Heart right ventricle (tissue), 16 donors: ENCODE data around the gene KLHL30. TPM values are rescaled to one million over a fixed set of nuclear protein-coding genes. Genes with fewer than 3 reads are reported as not detected.

Experiments used
- ATAC-seq, 8 donors: fragments of 200-7000 bp; cut with Tn5 transposase; one replicate each; pipeline ENCODE4 v1.9.1; 2020; ENCODE audit warnings: mild to moderate bottlenecking in 8 of 8, moderate library complexity in 8 of 8, moderate number of reproducible peaks in 1 of 8
- DNase-seq, 2 donors: peaks; one replicate each; pipeline ENCODE4 v3.0.0-alpha.2; 2020
- H3K27ac ChIP-seq, 10 donors: fragments of 200-600 bp; sonication (generic) in 2 of 10; one replicate each; pipeline versions ENCODE4 v1.5.0 to v1.8.0; 2020 to 2022; ENCODE audit warnings: mild to moderate bottlenecking in 3 of 10
- H3K27me3 ChIP-seq, 7 donors: fragments of 200-600 bp; one replicate each; pipeline ENCODE4 v1.8.0; 2021 to 2022; ENCODE audit warnings: mild to moderate bottlenecking in 2 of 7
- H3K36me3 ChIP-seq, 9 donors: fragments of 200-600 bp; sonication (generic) in 1 of 9; one replicate each; pipeline versions ENCODE4 v1.5.0 to v1.8.0; 2020 to 2022; ENCODE audit warnings: mild to moderate bottlenecking in 2 of 9
- H3K4me1 ChIP-seq, 9 donors: fragments of 200-600 bp; sonication (generic) in 1 of 9; one replicate each; pipeline versions ENCODE4 v1.5.0 to v1.8.0; 2020 to 2022; ENCODE audit warnings: mild to moderate bottlenecking in 4 of 9
- H3K4me3 ChIP-seq, 10 donors: fragments of 200-600 bp; sonication (generic) in 2 of 10; one replicate each; pipeline versions ENCODE4 v1.5.0 to v1.8.0; 2020 to 2022; ENCODE audit warnings: mild to moderate bottlenecking in 7 of 10, moderate library complexity in 2 of 10
- H3K9me3 ChIP-seq, 11 donors: fragments of 200-600 bp in 10 of 11; sonication (generic) in 2 of 11; one replicate each; pipeline versions ENCODE4 v1.5.0 to v1.8.0; 2013 to 2022; ENCODE audit warnings: mild to moderate bottlenecking in 2 of 11, control low read depth in 1 of 11, moderate library complexity in 1 of 11
- WGBS, 2 donors: extraction: QIAGEN DNeasy Blood & Tissue Kit; methylation state at CpG; one replicate each; pipeline ENCODE4 v1.1.7; 2013; ENCODE audit warnings: inconsistent platforms in 1 of 2; 5-methylcytosine and 5-hydroxymethylcytosine counted together
- intact Hi-C, 10 donors: fragments of 100-400 bp; cut with DNase I; formaldehyde crosslinking; loops; one replicate each; pipeline versions ENCODE4 v1.11.1 to v1.14.2; 2022
- polyA plus RNA-seq, 2 donors: library from polyadenylated mRNA; stranded (reverse); fragments of 200-250 nt; gene quantifications; one replicate each; pipeline ENCODE4 v1.2.3, GENCODE V29; 2013
- total RNA-seq, 10 donors: library from RNA; stranded (reverse); fragmentation: NEBNext Ultra II Directional in 3 of 10; extraction: Animal tissue kit (Norgen Biotek cat#: 25700) in 3 of 10; gene quantifications; one replicate each; pipeline versions ENCODE4 v1.2.1 to v1.2.4, GENCODE V29; 2021 to 2023
- TF ChIP-seq, protein P1 (sequence below), 9 donors: fragments of 200-600 bp; sonication (generic) in 2 of 9; IDR thresholded peaks; one replicate each; pipeline versions ENCODE4 v1.5.0 to v1.8.0; 2021 to 2022; ENCODE audit warnings: antibody characterized with exemption in 9 of 9, mild to moderate bottlenecking in 5 of 9, moderate library complexity in 1 of 9
- donor health status: Arrhythmogenic right ventricular cardiomyopathy.
- donor health status: ischemic (EF 13 %, LVEDD 7.1; RV severe dilation, severe dysfunction).
- donor health status: healthy with polysubstance abuse.
- donor health status: DM: no; HTN: yes; CAD: no.
- donor health status: DM: no; HTN: no; CAD: no.
- donor health status: ischemic (EF 25% LVEDD 6.9; RV normal size, moderate dysfunction).
- donor health status: ischemic (EF 25% LVEDD 5.7; RV mildly dilated, moderate dysfunction).
- donor health status: healthy.
- donor health status: DM: yes; HTN: yes; CAD: no.
- donor health status: Ischemic cardiomyopathy.
- donor health status: ischemic (EF 35%, LVEDD 5.7; RV mildly dilated, moderate dysfunction).
- donor health status: nonischemic (EF 11% LVEDD 7.7; RV severe dilation, severe dysfunction).
- donor health status: DM: yes; HTN: yes; CAD: no.
- donor health status: PGD.
- donor health status: ischemic (EF 29% LVEDD 5.4; RV normal size, mild dysfunction).
- donor health status: nonischemic (EF 23%, LVEDD 6.1; RV moderate dilation, normal function).

Gene KLHL30
- total and polyA plus RNA-seq, 12 donors: 3.0 to 30.1 (median 25.9) TPM

DNA sequence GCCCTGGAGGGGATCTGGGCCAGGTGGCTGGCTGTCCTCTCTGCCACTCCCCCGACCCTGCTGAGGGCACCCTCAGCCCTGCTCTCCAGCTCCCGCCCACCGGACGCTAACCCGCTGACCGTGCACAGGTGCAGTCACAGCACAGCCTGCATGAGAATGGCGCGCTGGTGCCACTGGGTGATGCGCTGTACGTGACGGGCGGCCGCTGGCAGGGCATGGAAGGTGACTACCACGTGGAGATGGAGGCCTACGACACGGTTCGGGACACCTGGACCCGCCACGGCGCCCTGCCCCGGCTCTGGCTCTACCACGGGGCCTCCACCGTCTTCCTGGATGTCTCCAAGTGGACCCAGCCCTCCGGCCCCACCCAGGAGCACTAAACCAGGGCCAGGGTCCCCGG, 12.2 kb downstream of the KLHL30 start:
- H3K36me3 ChIP-seq: peaks cover 0 to 4% (median 0%) of the 10 kb centered on the region in 9 donors
- TF ChIP-seq, protein P1, sequence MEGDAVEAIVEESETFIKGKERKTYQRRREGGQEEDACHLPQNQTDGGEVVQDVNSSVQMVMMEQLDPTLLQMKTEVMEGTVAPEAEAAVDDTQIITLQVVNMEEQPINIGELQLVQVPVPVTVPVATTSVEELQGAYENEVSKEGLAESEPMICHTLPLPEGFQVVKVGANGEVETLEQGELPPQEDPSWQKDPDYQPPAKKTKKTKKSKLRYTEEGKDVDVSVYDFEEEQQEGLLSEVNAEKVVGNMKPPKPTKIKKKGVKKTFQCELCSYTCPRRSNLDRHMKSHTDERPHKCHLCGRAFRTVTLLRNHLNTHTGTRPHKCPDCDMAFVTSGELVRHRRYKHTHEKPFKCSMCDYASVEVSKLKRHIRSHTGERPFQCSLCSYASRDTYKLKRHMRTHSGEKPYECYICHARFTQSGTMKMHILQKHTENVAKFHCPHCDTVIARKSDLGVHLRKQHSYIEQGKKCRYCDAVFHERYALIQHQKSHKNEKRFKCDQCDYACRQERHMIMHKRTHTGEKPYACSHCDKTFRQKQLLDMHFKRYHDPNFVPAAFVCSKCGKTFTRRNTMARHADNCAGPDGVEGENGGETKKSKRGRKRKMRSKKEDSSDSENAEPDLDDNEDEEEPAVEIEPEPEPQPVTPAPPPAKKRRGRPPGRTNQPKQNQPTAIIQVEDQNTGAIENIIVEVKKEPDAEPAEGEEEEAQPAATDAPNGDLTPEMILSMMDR (IDR thresholded peaks at IDR 0.05): no peak
- no peak overlapping the region for H3K27ac ChIP-seq
- no peaks in the 10 kb centered on the region for H3K27me3 ChIP-seq
- H3K4me1 ChIP-seq: peaks cover 0 to 9% (median 2%) of the 10 kb centered on the region in 9 donors
- 93 to 96% methylated on average over 22 to 25 of the region's 25 CpGs for WGBS, 2 donors
- DNase-seq (no peak), ATAC-seq (peak in 1 of 8 donors; percentile 18)
- intact Hi-C loops: no loop called here
- H3K4me3 ChIP-seq: no peak overlapping the region
- H3K9me3 ChIP-seq: no peaks in the 10 kb centered on the region

DNA sequence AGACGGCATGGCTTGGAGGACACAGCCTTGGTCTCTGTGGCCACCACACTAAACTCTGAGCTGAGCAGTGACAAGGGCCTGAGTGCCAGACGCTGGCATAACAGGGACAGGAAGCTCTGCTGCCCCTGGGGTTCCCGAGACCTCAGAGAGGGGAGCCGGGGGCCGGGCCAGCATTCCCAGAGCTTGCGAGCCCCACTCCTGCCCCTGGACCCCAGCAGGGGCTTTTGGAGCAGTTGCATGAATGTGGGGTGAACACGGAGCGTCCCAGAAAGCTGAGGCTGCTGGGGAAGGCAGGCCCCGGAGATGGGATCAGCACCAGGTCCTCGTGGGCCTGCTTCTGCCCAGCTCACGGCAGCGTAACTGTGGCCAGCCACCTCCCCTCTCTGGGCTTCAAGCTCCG, 12.7 kb downstream of the KLHL30 start:
- no peaks in the 10 kb centered on the region for H3K27me3 ChIP-seq
- TF ChIP-seq, protein P1 (IDR thresholded peaks at IDR 0.05): no peak
- no peaks in the 10 kb centered on the region for H3K9me3 ChIP-seq
- H3K36me3 ChIP-seq: peaks cover 0 to 4% (median 0%) of the 10 kb centered on the region in 9 donors
- DNase-seq (no peak), ATAC-seq (no peak)
- WGBS, 2 donors: 83 to 85% methylated on average over 13 of the region's 13 CpGs
- intact Hi-C loops: no loop called here
- H3K27ac ChIP-seq: no peak overlapping the region
- no peak overlapping the region for H3K4me3 ChIP-seq
- H3K4me1 ChIP-seq: peaks cover 0 to 10% (median 3%) of the 10 kb centered on the region in 9 donors

DNA sequence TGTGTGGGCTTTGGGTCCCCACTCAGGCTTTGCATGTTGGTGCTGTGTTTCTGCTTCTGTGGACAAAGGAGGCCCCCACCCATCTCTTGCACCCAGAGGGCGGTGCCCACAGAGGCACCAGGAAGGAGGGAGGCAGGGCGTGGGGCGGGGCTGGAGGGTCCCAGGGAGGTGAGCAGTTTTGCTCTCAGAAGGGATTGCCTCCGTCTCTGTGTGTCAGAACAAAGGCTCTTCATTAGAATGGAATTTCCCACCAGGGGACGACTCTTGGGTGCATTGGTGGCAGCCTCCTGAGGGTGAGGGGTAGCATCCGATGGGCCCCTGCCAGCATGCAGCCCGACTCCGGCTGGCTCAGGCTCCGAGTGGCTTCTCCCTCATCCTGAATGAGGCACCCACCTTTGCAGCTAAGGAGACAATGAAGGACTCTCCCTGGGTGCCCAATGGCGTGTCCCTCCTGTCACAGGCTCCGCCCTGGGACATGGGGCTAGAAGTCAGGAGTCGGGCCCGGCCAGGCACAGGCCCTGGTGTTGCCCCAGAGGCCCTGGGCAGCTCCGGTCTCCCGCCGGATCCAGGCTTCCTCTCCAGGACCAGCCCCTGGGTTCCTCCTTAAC, 13.3 kb downstream of the KLHL30 start:
- no peaks in the 10 kb centered on the region for H3K27me3 ChIP-seq

DNA sequence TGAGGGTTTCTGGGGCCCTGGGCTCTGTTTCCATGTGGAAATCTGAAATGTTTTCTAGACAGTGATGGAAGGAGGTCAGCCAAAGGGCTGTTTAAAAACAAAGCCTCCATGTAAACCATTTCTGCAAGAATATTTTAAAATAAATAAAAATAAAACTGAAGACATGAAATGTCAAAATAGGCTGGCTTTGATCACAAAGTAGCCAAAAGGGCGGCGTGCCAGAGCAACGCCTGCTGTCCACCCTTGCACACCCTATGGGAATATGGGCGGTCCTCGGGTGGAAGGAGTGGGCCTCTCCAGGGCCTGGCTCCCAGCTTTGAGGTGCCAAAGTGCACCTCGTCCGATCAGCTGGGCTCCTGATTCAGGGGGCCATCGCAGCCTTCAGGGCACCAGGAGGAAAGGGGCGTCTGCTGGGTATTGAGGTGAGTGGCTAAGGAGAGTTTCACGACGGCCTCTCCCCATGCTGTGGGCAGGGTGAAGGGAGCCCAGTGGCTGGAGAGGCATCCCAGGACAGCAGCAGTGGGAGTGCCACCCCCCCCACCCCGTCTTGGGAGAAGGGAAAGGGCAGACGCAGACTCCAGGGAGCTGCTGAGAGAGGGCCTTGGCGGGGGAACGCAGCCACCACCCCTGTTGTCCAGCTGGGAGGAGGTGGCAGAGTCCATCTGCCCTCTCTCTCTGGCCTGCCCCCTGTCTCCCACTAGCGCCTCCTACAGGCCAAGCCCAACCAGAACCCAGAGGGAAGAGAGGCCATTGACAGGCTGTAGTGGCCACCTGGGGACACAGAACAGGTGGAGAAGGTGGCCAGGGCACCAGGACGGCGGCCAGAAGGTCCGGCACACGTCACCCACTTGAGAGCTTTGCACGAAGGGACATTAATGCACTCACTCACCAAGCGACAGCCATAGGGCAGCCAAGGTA, 14.6 kb downstream of the KLHL30 start:
- WGBS, 2 donors: 77 to 81% methylated on average over 22 of the region's 22 CpGs
- no peak overlapping the region for H3K27ac ChIP-seq
- H3K9me3 ChIP-seq: no peaks in the 10 kb centered on the region
- H3K36me3 ChIP-seq: peaks cover 0 to 4% (median 0%) of the 10 kb centered on the region in 9 donors
- DNase-seq: peak in 1 of 2 donors; percentile 9
- peaks cover 0 to 12% (median 3%) of the 10 kb centered on the region in 9 donors for H3K4me1 ChIP-seq
- H3K27me3 ChIP-seq: peaks cover 0 to 3% (median under 1%) of the 10 kb centered on the region in 7 donors
- H3K4me3 ChIP-seq: no peak overlapping the region
- intact Hi-C loops: no loop called here
- TF ChIP-seq, protein P1 (IDR thresholded peaks at IDR 0.05): peak in 3 of 9 donors; percentile 8 to 18 (median 14)
- ATAC-seq: no peak

More for the DNA sequence above, 13.3 kb downstream of the KLHL30 start:
- Histone ChIP-seq H3K36me3 (peaks cover 0 to 4% (median 0%) of the 10 kb centered on the region in 9 donors), H3K9me3 (no peaks in the 10 kb centered on the region), H3K4me1 (peaks cover 0 to 10% (median 3%) of the 10 kb centered on the region in 9 donors), H3K4me3 (no peak overlapping the region), H3K27ac (no peak overlapping the region)
- no peak for ATAC-seq
- 83 to 84% methylated on average over 16 of the region's 16 CpGs for WGBS, 2 donors
- no peak for DNase-seq
- intact Hi-C loops: no loop called here
- TF ChIP-seq, protein P1 (IDR thresholded peaks at IDR 0.05): no peak
